Measurements from ENCODE around the gene ADARB2. TPM values are rescaled to one million over a fixed set of nuclear protein-coding genes. Genes with fewer than 3 reads are reported as not detected.

Gene ADARB2
- total and polyA plus RNA-seq, 4 donors, result 0.55 to 0.70 (median 0.59) TPM; not detected in 1

GRCh38 chr10:1323951-1324350, 413.4 kb downstream of the ADARB2 start (continued):
- TF ChIP-seq, protein P1, sequence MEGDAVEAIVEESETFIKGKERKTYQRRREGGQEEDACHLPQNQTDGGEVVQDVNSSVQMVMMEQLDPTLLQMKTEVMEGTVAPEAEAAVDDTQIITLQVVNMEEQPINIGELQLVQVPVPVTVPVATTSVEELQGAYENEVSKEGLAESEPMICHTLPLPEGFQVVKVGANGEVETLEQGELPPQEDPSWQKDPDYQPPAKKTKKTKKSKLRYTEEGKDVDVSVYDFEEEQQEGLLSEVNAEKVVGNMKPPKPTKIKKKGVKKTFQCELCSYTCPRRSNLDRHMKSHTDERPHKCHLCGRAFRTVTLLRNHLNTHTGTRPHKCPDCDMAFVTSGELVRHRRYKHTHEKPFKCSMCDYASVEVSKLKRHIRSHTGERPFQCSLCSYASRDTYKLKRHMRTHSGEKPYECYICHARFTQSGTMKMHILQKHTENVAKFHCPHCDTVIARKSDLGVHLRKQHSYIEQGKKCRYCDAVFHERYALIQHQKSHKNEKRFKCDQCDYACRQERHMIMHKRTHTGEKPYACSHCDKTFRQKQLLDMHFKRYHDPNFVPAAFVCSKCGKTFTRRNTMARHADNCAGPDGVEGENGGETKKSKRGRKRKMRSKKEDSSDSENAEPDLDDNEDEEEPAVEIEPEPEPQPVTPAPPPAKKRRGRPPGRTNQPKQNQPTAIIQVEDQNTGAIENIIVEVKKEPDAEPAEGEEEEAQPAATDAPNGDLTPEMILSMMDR (IDR thresholded peaks at IDR 0.05; ENCODE audit: low read depth, low read length, missing input control), result no peak

DNA sequence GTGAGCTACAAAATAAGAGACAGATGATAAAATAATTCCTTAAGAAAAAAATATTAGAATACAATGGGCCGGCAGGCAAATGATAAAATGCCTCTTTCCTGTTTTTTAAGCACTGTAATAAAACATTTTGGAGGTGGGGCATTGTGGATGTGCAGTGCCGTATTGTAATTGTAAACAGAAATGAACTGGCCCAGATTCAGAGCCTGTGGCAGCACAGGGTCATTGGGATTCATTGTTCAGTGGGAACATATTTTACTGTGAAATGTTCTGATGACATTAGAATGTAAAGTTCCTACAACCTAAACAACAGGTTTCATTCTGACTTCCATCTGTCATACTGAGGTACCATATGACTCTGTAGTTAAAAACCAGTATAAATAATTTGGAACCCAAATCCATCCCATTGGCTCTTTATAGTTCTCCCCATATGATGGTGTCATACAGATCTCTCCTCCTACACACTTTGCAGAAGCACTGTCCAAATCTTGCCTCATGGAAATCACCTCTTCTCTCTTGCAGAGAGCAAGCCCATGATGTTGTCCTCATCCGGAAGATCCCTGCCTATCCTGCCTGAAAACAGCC, 416.5 kb downstream of the ADARB2 start:
- Histone ChIP-seq H3K9ac (ENCODE audit: low read depth in 1 of 2, low read length in 2 of 2) (no peak overlapping the region), H3K4me1 (ENCODE audit: control insufficient read depth in 4 of 4, insufficient read depth in 4 of 4, low read length in 3 of 4) (no peaks in the 10 kb centered on the region), H3K9me3 (ENCODE audit: control insufficient read depth in 4 of 4, low read length in 3 of 4) (no peaks in the 10 kb centered on the region), H3K27me3 (ENCODE audit: control insufficient read depth in 4 of 4, insufficient read depth in 4 of 4, low read length in 3 of 4) (peaks cover 0 to 3% (median 0%) of the 10 kb centered on the region in 4 donors), H3K27ac (ENCODE audit: low read depth in 1 of 2, low read length in 2 of 2) (no peak overlapping the region), H3K4me3 (ENCODE audit: low read depth in 1 of 3, low read length in 3 of 3) (no peak overlapping the region), H3K36me3 (ENCODE audit: control insufficient read depth in 4 of 4, insufficient read depth in 3 of 4, low read depth in 1 of 4, low read length in 3 of 4) (no peaks in the 10 kb centered on the region)
- no peak for DNase-seq (ENCODE audit: low spot score)
- no peak for TF ChIP-seq EGR1 (IDR thresholded peaks at IDR 0.05; ENCODE audit: low read depth in 2 of 2)
- TF ChIP-seq MAX (IDR thresholded peaks at IDR 0.05), result no peak
- TF ChIP-seq JUND (IDR thresholded peaks at IDR 0.05), result no peak
- no peak for TF ChIP-seq FOXA1 (IDR thresholded peaks at IDR 0.05)
- no peak for TF ChIP-seq TAF1 (conservative IDR thresholded peaks at IDR 0.05)
- no peak for TF ChIP-seq HNF4A (conservative IDR thresholded peaks at IDR 0.05)
- no peak for TF ChIP-seq SP1 (IDR thresholded peaks at IDR 0.05)
- no peak for TF ChIP-seq NR2F2 (IDR thresholded peaks at IDR 0.05)
- no peak for TF ChIP-seq RXRA (IDR thresholded peaks at IDR 0.05)
- no peak for TF ChIP-seq RAD21 (IDR thresholded peaks at IDR 0.05)
- TF ChIP-seq, protein P1 (IDR thresholded peaks at IDR 0.05; ENCODE audit: low read depth, low read length, missing input control), result no peak
- TF ChIP-seq YY1 (IDR thresholded peaks at IDR 0.05), result no peak
- TF ChIP-seq ZBTB33 (IDR thresholded peaks at IDR 0.05), result no peak
- 70% methylated on average over 3 of the region's 3 CpGs for WGBS

- DNase-seq (ENCODE audit: low spot score), result no peak
- H3K9ac ChIP-seq (ENCODE audit: low read depth in 1 of 2, low read length in 2 of 2), result no peak overlapping the region
- H3K36me3 ChIP-seq (ENCODE audit: control insufficient read depth in 4 of 4, insufficient read depth in 3 of 4, low read depth in 1 of 4, low read length in 3 of 4), result no peaks in the 10 kb centered on the region
- WGBS, result 68% methylated on average over 8 of the region's 8 CpGs
- no peak overlapping the region for H3K4me3 ChIP-seq (ENCODE audit: low read depth in 1 of 3, low read length in 3 of 3)
- peaks cover 0 to under 1% (median 0%) of the 10 kb centered on the region in 4 donors for H3K27me3 ChIP-seq (ENCODE audit: control insufficient read depth in 4 of 4, insufficient read depth in 4 of 4, low read length in 3 of 4)
- H3K27ac ChIP-seq (ENCODE audit: low read depth in 1 of 2, low read length in 2 of 2), result no peak overlapping the region
- TF ChIP-seq JUND (IDR thresholded peaks at IDR 0.05) (no peak), FOXA2 (IDR thresholded peaks at IDR 0.05) (no peak), GABPA (IDR thresholded peaks at IDR 0.05 in 1 of 2, conservative IDR thresholded peaks at IDR 0.05 in 1 of 2) (no peak), HNF4G (IDR thresholded peaks at IDR 0.05) (no peak), ATF3 (IDR thresholded peaks at IDR 0.05) (no peak), EGR1 (IDR thresholded peaks at IDR 0.05; ENCODE audit: low read depth in 2 of 2) (no peak), SP1 (IDR thresholded peaks at IDR 0.05) (no peak), TAF1 (conservative IDR thresholded peaks at IDR 0.05) (no peak)
- TF ChIP-seq, protein P1 (IDR thresholded peaks at IDR 0.05; ENCODE audit: low read depth, low read length, missing input control), result no peak
- H3K9me3 ChIP-seq (ENCODE audit: control insufficient read depth in 4 of 4, low read length in 3 of 4), result no peaks in the 10 kb centered on the region
- H3K4me1 ChIP-seq (ENCODE audit: control insufficient read depth in 4 of 4, insufficient read depth in 4 of 4, low read length in 3 of 4), result no peaks in the 10 kb centered on the region
These were observed 420.5 kb downstream of the ADARB2 start for GRCh38 chr10:1316809-1317143.
